DND-41 (cell line): Measurements from ENCODE around the gene TKT.

Experiments
- CTCF ChIP-seq: IDR thresholded peaks from 2 replicates; pipeline ENCODE4 v1.5.1; 2012; ENCODE audit warnings: borderline replicate concordance, low read length, moderate library complexity, mild to moderate bottlenecking; ENCODE audit not compliant: poor library complexity, severe bottlenecking; ENCODE audit errors: extremely low read depth
- EZH2 ChIP-seq: IDR thresholded peaks from 3 replicates; pipeline ENCODE4 v1.6.1; 2012; ENCODE audit warnings: borderline replicate concordance, low read depth, mild to moderate bottlenecking, moderate library complexity, low read length, inconsistent platforms; ENCODE audit not compliant: severe bottlenecking

- TF ChIP-seq CTCF (no peak), EZH2 (no peak)
These were observed 13.7 kb downstream of the TKT start for GRCh38 chr3:53242155-53242554.
